Lung microvascular endothelial cell (primary cell): ENCODE measurements around the gene TUBD1. TPM values are rescaled to one million over a fixed set of nuclear protein-coding genes. Genes with fewer than 3 reads are reported as not detected.
A peak's percentile ranks its signal among the peaks of the same experiment; 100 is the strongest.
"Not testable (repeated sequence)": the region's sequence is repeated elsewhere in the genome, so short reads cannot be mapped to it uniquely, and the experiment has no call there.

ENCODE experiments used
- DNase-seq, 2 donors: peaks; one replicate each; pipeline versions ENCODE4 v3.0.0 to v3.0.0-alpha.2; 2010; ENCODE audit warnings: low read depth in 2 of 2
- total RNA-seq: library from RNA; depleted of rRNA; stranded (reverse); fragments of >200 nt; gene quantifications from 2 replicates; pipeline ENCODE4 v1.2.1, GENCODE V29; 2014

TUBD1 gene
- total RNA-seq, 1 donor from 2014 or later, result 8.3 TPM

- DNase-seq, result no peak
Observed at GRCh38 chr17:59874376-59874775, 18.4 kb downstream of the TUBD1 start.

GRCh38 chr17:59873414-59873813, 19.3 kb downstream of the TUBD1 start:
- not testable (repeated sequence) for DNase-seq

GRCh38 chr17:59872351-59872750, 20.4 kb downstream of the TUBD1 start:
- DNase-seq, result no peak

- no peak for DNase-seq
Observed at GRCh38 chr17:59870482-59870881, 22.3 kb downstream of the TUBD1 start.

GRCh38 chr17:59869941-59870218, 22.9 kb downstream of the TUBD1 start:
- DNase-seq, result no peak

- no peak for DNase-seq
Observed at GRCh38 chr17:59863616-59864015, 29.1 kb downstream of the TUBD1 start.

- DNase-seq, result peak; percentile 76 to 78
Observed at GRCh38 chr17:59859444-59860025, 33.2 kb downstream of the TUBD1 start.

GRCh38 chr17:59858932-59859331, 33.8 kb downstream of the TUBD1 start:
- DNase-seq, result no peak

GRCh38 chr17:59858167-59858816, 34.5 kb downstream of the TUBD1 start:
- no peak for DNase-seq

GRCh38 chr17:59856859-59857794, 35.6 kb downstream of the TUBD1 start:
- DNase-seq, result no peak

GRCh38 chr17:59853919-59854729, 38.6 kb downstream of the TUBD1 start:
- DNase-seq, result not testable (repeated sequence)

- DNase-seq, result peak; percentile 54 to 98
Observed at GRCh38 chr17:59853168-59853918, 39.4 kb downstream of the TUBD1 start.

GRCh38 chr17:59852847-59853167, 39.9 kb downstream of the TUBD1 start:
- DNase-seq, result not testable (repeated sequence)

GRCh38 chr17:59851439-59852375, 41.0 kb downstream of the TUBD1 start:
- peak in 1 of 2 donors; percentile 87 for DNase-seq

GRCh38 chr17:59850311-59850710, 42.4 kb downstream of the TUBD1 start:
- DNase-seq, result not testable (repeated sequence)

- no peak for DNase-seq
Observed at GRCh38 chr17:59848778-59849177, 44.0 kb downstream of the TUBD1 start.

- DNase-seq, result no peak
Observed at GRCh38 chr17:59848385-59848668, 44.4 kb downstream of the TUBD1 start.

GRCh38 chr17:59846394-59847165, 46.2 kb downstream of the TUBD1 start:
- peak; percentile 54 to 89 for DNase-seq
